Measurements from ENCODE around the gene CDCP1. TPM values are rescaled to one million over a fixed set of nuclear protein-coding genes. Genes with fewer than 3 reads are reported as not detected.
A peak's percentile ranks its signal among the peaks of the same experiment; 100 is the strongest.

Gene CDCP1
- polyA plus RNA-seq, 3 donors = 0.42 to 1.3 (median 0.52) TPM

- Histone ChIP-seq H3K36me3 (replicated peaks in 1 of 2; ENCODE audit: control insufficient read depth in 1 of 2, insufficient read depth in 2 of 2, low read length in 2 of 2) (no peaks in the 10 kb centered on the region), H3K9ac (ENCODE audit: insufficient read depth, low read length, poor library complexity, severe bottlenecking) (no peak overlapping the region), H3K4me3 (replicated peaks in 1 of 3; ENCODE audit: low read depth in 2 of 3, low read length in 3 of 3) (no peak overlapping the region), H3K4me2 (replicated peaks; ENCODE audit: extremely low read depth, low read length, poor library complexity, severe bottlenecking) (no peak overlapping the region), H3K27ac (ENCODE audit: low read depth in 1 of 2, low read length in 2 of 2) (no peak overlapping the region), H3K4me1 (ENCODE audit: control insufficient read depth in 1 of 2, insufficient read depth in 2 of 2, low read length in 2 of 2) (peaks cover 23 to 47% of the 10 kb centered on the region in 2 donors), H2AFZ (ENCODE audit: insufficient read depth, low read depth, low read length, poor library complexity, severe bottlenecking) (peak overlapping the region; percentile 24), H3K79me2 (ENCODE audit: insufficient read depth, low read length) (no peaks in the 10 kb centered on the region), H3K27me3 (ENCODE audit: control insufficient read depth in 2 of 2, insufficient read depth in 2 of 2, low read length in 2 of 2) (no peaks in the 10 kb centered on the region), H3K9me3 (replicated peaks in 1 of 2; ENCODE audit: control insufficient read depth in 1 of 2, insufficient read depth in 1 of 2, low read length in 2 of 2) (no peaks in the 10 kb centered on the region), H4K20me1 (ENCODE audit: insufficient read depth, low read length) (no peaks in the 10 kb centered on the region)
- Mint-ChIP-seq H3K9me3 (no peaks in the 10 kb centered on the region), H3K4me1 (peaks cover 47% of the 10 kb centered on the region), H3K27me3 (ENCODE audit: low read depth in 3 of 3) (peaks cover 0 to 3% (median 3%) of the 10 kb centered on the region in 3 donors), H3K4me3 (no peak overlapping the region), H3K27ac (peak overlapping the region in 3 of 7 donors; percentile 6 to 80 (median 30)), H3K36me3 (no peaks in the 10 kb centered on the region)
- 100% methylated on average over 1 of the region's 3 CpGs for WGBS (ENCODE audit: insufficient coverage)
- no peak for DNase-seq
- TF ChIP-seq CTCF (IDR thresholded peaks at IDR 0.05) = no peak
- intact Hi-C loops (cut with micrococcal nuclease) = loop anchor here in 1 of 2 donors (5.0 kb wide), 2 partner anchors 70 to 125 kb away; no protein-coding TSS in a partner anchor
Observed at GRCh38 chr3:45042162-45042561, 104.0 kb downstream of the CDCP1 start.

- Mint-ChIP-seq H3K27ac (peak overlapping the region in 3 of 7 donors; percentile 6 to 80 (median 30)), H3K4me1 (peaks cover 51% of the 10 kb centered on the region), H3K36me3 (peaks cover 2 to 3% of the 10 kb centered on the region in 2 donors), H3K4me3 (no peak overlapping the region), H3K27me3 (ENCODE audit: low read depth in 3 of 3) (peaks cover 0 to 5% (median 4%) of the 10 kb centered on the region in 3 donors), H3K9me3 (no peaks in the 10 kb centered on the region)
- no peak for TF ChIP-seq CTCF (IDR thresholded peaks at IDR 0.05)
- Histone ChIP-seq H4K20me1 (ENCODE audit: insufficient read depth, low read length) (no peaks in the 10 kb centered on the region), H3K4me2 (replicated peaks; ENCODE audit: extremely low read depth, low read length, poor library complexity, severe bottlenecking) (no peak overlapping the region), H3K9ac (ENCODE audit: insufficient read depth, low read length, poor library complexity, severe bottlenecking) (no peak overlapping the region), H3K79me2 (ENCODE audit: insufficient read depth, low read length) (no peaks in the 10 kb centered on the region), H3K4me3 (replicated peaks in 1 of 3; ENCODE audit: low read depth in 2 of 3, low read length in 3 of 3) (no peak overlapping the region), H3K27me3 (ENCODE audit: control insufficient read depth in 2 of 2, insufficient read depth in 2 of 2, low read length in 2 of 2) (no peaks in the 10 kb centered on the region), H3K36me3 (replicated peaks in 1 of 2; ENCODE audit: control insufficient read depth in 1 of 2, insufficient read depth in 2 of 2, low read length in 2 of 2) (no peaks in the 10 kb centered on the region), H3K27ac (ENCODE audit: low read depth in 1 of 2, low read length in 2 of 2) (no peak overlapping the region), H2AFZ (ENCODE audit: insufficient read depth, low read depth, low read length, poor library complexity, severe bottlenecking) (peak overlapping the region; percentile 24), H3K4me1 (ENCODE audit: control insufficient read depth in 1 of 2, insufficient read depth in 2 of 2, low read length in 2 of 2) (peaks cover 28 to 52% of the 10 kb centered on the region in 2 donors), H3K9me3 (replicated peaks in 1 of 2; ENCODE audit: control insufficient read depth in 1 of 2, insufficient read depth in 1 of 2, low read length in 2 of 2) (no peaks in the 10 kb centered on the region)
- intact Hi-C loops (cut with micrococcal nuclease) = loop anchor here (2.0 to 5.0 kb wide), 3 partner anchors 71 to 171 kb away; no protein-coding TSS in a partner anchor
- DNase-seq = no peak
- WGBS (ENCODE audit: insufficient coverage) = 100% methylated on average over 1 of the region's 2 CpGs
Observed at GRCh38 chr3:45041666-45042065, 104.5 kb downstream of the CDCP1 start.
